ENCODE results near the gene ELOVL6.

DNA sequence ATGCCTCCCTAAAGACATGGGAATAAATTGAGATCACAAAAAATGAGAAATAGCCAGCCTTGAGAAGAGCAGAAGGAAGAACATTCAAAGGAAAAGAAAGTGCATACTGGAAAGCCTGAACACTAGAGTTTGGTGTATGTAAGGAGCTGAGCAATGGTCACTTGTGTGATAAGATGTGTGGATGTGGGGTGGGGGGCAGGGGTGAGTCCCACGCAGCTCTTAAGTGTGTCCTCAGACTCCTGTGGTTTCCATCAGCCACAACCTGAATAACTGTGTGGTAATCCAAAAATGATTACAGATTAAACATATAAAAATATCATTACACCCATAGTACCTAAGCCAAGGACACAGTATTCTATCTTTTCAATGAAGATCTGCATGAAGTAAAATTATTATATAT is 59.9 kb downstream of the ELOVL6 start:
- TF ChIP-seq, protein P1, sequence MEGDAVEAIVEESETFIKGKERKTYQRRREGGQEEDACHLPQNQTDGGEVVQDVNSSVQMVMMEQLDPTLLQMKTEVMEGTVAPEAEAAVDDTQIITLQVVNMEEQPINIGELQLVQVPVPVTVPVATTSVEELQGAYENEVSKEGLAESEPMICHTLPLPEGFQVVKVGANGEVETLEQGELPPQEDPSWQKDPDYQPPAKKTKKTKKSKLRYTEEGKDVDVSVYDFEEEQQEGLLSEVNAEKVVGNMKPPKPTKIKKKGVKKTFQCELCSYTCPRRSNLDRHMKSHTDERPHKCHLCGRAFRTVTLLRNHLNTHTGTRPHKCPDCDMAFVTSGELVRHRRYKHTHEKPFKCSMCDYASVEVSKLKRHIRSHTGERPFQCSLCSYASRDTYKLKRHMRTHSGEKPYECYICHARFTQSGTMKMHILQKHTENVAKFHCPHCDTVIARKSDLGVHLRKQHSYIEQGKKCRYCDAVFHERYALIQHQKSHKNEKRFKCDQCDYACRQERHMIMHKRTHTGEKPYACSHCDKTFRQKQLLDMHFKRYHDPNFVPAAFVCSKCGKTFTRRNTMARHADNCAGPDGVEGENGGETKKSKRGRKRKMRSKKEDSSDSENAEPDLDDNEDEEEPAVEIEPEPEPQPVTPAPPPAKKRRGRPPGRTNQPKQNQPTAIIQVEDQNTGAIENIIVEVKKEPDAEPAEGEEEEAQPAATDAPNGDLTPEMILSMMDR (IDR thresholded peaks at IDR 0.05): no peak
- no peak for TF ChIP-seq POLR2A (IDR thresholded peaks at IDR 0.05)

Data from testis (tissue), 2 donors.